ENCODE measurements around the gene SLC17A9.
"Not testable (repeated sequence)": the region's sequence is repeated elsewhere in the genome, so short reads cannot be mapped to it uniquely, and the experiment has no call there.

The SLC17A9 gene

DNA sequence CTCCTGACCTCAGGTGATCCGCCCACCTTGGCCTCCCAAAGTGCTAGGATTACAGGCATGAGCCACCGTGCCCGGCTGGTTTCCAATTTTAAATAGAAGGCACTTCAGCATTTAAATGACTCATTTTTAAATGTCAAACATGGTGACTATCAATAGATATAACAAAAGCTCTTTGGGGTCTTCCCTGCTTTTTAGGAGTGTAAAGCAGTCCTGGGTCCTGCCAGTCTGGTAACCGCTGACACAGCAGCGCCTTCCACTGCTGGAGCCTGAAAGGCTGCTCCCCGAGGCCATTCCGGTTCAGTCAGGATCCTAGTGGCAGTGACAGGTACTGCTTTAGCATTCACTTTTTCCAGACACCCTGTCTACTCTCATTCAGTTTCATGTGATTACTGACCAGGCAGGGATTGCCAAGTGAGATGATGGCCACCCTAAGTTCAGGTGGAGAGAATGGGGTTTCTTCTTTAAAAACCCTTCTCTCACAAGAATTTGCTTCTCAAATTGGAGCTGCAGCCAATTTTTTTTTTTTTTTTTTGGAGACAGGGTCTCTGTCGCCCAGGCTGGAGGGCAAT, 31.3 kb upstream of the SLC17A9 start:
- DNase-seq (ENCODE audit: low spot score): peak; percentile 80

DNA sequence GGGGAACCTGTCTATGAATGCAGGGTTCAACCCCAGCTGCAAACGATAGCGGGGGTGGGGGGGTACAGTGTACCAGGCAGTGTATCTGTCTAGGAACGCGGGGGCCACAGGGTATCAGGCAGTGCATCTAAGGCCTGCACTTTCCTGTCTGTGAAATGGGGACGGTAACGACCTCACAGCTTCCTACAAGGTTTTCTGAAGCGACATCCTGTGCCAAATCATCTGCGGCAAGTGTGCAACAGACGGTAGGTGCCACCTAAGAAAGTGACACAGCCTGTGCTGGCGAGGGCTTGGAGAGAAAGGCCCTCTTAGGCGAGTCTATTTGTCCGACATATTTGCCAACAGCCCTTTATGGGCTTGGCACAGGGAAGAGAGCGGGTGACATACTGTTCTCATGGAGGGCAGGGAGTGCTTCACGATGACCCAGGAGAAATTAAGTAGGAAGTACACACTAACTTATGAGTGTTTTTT, 30.0 kb upstream of the SLC17A9 start:
- DNase-seq (ENCODE audit: low spot score): peak; percentile 81

DNA sequence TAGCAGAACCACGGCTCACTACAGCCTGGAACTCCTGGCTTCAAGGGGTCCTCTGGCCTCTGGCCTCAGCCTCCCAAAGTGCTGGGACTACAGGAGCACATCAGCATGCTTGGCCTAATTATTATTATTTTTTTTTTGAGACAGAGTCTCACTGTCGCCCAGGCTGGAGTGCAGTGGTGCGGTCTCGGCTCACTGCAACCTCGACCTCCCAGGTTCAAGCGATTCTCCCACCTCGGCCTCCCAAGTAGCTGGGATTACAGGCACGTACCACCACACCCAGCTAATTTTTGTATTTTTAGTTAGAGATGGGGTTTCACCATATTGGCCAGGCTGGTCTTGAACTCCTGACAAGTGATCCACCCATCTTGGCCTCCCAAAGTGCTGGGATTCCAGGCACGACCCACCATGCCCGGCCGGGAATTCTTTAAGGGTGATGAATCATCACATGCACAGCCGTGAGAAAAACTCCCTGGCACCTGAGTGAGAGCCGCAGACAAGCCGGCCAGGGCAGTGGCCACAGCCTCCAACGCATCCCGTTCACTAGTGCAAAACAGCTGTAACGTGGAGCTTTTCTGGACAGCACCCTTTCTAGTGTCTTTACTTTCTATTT, 29.3 kb upstream of the SLC17A9 start:
- DNase-seq (ENCODE audit: low spot score): not testable (repeated sequence)

DNA sequence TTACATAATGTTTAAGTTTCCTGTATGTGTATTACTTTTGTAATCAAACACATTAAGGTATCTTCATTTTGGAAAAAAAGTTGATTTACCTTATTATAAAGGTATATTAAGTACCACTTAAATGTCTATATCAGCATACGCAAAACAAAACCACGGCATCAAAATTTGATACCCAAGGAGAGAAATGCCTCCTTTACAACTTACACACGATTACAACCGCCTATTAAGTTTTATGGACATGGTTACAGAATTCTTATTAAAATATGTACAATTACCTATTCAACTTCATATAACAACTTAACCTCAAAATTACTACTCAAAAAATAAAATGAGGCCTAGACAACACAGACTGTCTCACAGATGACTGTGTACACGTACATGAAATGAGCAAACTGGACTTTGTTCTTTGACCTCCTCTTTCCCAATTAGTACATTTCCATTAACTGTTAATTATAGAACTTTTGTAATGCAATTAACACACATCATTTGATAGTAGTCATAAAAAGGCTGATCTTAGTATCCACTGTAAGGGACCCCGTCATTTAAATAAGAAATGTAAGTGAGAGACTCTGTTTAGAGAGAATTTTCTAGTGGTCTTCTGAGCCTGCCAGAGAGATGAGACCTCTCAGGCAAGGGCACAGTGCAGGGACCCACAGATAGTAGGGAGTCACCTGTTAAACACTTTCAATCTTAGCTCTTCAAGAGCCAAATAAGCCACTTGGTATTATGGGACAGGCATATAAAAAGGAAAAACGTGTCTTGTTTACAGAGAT, 28.7 kb upstream of the SLC17A9 start:
- no peak for DNase-seq (ENCODE audit: low spot score)

DNA sequence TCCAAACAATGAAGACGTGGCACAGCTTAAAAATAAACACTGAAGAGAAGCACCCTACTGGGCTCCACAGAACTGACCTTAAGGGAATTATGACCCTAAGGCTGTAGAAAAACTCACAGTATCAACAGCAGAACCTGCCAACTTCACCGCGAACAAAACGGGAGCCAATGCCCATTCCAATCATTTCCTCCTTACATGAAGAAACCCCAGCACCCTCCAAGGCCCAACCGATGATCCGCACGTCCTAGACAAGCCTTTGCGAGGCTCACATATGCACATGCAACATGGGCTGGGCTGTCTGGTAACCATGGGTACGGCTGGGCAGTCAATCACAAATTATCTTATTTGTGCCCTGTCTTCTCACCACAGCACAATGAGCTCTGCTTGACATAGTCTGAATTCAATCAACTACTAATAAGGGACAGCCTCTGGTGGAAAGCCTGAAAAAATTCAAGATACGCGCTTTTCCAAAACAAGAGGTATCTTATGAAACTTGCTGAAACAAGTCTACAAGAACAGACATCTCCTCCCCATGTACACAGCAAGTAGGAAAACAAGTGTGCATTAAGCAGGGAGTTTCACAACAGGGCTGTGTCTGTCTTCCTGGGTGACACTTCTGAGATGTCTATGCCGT, 27.9 kb upstream of the SLC17A9 start:
- DNase-seq (ENCODE audit: low spot score): peak; percentile 45

DNA sequence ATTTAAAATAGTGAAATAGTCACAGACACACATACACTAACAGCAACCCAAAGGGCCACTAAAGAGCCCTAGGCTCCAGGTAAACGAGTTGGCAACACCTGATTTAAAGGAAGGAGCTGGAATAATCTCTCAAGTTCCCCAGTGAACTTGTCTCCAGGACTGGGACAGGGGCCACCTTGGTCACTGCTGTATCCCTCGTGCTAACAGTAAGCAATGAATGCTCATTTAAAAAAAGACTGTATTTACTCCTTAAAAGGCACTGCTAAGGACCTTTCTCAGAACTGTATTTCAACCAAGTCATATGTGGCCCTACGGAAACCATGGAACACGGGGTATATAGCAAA, 27.5 kb upstream of the SLC17A9 start:
- DNase-seq (ENCODE audit: low spot score): no peak

DNA sequence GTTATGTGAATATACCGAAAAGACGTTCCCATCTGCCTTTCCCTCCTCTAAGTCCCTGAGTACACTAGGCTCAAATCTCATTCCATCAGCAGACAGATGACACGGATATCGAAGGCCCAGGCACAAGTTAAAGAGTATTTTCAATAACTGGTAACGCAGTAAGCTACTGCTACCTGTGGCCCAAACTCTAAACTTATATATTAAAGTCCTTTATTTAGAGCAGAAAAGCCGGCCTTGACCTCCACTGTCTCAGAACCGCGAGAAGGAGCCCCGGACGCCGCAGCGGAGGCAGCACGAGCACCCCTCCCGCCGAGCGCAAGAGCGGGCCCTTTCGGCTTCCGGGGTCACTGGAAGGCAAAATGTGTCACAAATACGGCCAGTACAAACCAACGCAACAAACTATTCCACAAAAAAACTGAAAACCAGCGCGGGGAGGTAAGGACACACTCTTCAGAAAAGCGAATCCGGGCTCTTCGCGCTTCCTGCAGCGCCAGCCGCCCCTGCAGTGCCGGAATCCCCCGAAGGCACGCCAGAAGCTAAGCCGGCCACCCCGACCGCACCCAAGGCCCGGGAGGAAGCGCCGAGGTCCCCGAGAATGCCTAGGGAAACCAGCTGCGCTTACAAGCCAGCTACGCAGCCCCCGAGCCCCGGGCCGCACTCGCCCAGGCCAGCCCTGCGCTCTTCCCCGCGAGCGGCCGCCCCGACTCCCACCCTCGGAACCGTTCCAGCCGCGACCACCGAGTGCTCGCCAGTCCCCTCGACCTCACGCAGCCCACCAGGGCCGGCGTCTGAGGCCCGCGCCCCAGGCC, 26.9 kb upstream of the SLC17A9 start:
- DNase-seq (ENCODE audit: low spot score): peak; percentile 43

DNA sequence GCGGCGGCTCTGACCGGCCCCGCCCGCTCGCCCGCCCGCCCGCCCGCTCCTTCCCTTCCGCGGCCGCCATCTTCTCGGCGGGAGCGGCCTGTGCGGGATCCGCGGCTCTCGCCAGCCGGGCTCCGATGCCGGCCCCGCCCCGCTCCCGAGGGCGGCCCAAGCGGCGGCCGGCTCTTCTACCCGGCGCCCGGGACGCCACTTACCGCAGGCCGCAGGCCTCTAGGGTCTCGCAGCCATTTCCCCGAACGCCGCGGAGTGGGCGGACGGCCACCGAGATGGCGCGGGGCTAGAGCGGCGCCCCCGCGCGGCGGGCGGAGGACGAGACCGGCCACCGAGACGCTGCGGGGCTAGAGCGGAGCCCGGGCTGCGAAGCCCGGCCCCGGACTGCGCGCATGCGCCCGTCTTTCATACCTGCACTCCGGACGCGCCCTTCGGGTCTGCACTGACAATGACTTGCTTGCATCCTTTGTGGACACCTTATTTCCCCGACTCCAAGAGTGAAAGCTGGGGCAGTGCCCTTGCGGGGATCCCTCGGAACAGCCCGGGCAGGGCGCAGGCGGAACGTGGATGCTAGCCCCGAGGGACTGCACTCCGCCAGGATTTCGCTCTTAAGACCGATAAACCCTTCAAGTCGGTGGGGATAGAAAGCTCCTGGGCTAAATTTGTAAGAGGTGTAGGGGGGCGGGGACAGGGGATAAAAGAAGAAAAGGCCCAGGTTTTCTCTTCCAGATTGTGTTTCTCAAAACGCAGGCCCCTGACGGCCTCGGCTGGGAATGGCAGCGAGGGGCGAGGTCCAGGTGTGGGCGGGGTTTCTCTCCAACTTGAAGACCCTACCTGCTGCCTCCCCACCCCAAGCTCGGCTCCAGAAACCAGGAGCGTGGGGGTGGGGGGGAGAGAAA, 26.0 kb upstream of the SLC17A9 start, which contains the start of gene DIDO1:
Gene DIDO1, minus strand, starts transcription at position 277 of the 899 bp plus-strand sequence.
- DNase-seq (ENCODE audit: low spot score): peak; percentile 92

DNA sequence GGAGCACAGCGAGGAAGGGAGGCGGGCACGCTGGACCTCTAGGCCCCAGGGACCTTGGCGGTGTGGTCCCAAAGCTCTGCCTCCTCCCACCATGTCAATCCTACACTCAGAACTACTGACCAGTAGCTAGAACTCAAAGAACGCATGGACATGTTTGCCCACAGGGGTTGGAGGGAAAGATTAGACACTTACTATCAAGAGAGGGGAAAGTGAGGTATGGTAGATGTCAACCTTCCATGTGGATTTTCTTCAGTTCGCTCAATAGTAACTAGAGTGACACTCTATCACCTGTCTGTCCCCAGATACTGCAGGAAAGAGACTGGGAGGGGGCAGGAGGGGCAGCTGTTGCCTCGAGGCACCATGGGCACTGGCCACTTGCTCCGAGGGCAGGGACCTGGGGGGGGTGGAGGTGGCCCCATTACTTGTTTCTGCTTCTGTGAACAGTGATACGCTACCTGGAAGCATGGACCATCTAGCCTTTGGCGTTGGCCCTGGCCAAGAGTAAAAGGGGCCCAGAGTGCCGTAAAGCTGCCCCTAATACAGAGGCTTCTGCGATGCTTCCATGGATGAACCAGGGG, 25.3 kb upstream of the SLC17A9 start:
- DNase-seq (ENCODE audit: low spot score): no peak

DNA sequence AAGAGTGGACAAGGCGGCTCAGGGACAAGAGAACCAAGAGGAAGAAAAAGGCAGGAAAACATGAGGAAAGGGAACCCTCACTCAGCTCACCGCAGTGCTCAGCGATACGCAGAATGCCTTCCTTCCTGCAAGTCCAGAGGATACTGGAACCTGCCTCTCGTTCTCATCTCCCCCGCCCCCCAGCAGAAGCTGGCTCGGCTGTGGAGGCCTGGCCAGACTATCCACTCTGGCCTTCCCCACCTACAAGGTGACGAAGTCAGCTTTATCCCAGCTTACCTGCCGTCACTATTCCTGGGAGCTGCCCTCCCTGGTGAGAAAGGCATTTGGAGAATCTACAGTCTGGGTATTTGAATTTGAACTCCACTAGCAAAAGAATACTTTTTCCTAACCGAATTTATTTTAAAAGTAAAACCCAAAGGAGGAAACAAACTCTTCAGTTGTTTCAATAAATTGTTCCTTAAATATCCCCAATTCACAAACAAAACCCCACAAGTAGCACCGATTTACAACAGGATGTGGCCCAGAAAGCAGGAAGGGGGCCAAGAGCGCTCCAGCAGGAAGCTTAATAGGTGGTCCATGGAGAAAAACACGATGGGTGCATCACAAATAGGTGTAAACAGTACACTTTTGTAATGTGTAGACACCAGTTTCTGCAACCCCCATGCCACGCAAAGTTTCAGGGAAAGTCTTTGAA, 24.1 kb upstream of the SLC17A9 start:
- DNase-seq (ENCODE audit: low spot score): no peak

DNA sequence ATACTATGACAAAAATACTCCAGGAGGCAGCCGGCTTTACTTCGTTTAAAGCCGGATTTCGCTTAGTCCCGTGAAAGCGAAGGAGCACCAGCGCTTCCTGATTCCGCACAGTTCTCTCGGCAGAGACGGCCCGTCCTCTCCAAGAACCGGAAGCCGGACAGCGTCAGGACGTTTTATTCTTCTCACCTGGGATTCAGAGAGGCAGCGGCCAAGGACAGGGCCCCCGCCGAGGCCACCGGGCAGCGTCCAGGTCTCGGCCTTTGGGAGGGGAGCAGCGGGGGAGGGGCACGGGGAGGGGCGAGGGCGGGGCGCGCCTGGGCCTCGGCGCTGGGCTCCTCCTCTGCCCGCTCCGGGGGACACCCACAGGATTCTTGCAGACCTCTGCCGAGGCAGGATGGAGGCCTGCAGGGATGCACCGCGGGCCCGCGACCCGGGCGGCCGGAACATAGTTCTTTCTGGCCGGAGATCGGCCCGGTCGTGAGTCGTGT, 23.4 kb upstream of the SLC17A9 start:
- peak; percentile 58 for DNase-seq (ENCODE audit: low spot score)

DNA sequence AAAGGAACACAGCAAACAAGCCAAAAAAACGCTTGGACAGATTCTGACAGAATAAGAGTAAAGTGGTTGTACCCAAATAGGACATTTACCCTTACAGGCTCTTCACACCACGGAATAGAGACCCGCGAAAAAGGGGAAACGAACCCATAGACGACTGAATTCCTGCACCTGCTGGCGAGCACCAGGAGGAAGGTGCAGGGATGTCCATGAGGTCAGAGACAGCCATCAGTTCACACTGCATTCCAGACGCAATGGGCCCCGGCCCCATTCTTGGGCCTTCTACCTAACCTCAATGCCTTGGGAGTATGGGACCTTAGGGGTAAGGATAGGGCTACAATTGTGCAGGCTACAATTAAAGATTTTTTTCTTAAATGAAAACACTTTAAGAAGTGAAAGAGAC, 21.0 kb upstream of the SLC17A9 start:
- DNase-seq (ENCODE audit: low spot score): no peak

DNA sequence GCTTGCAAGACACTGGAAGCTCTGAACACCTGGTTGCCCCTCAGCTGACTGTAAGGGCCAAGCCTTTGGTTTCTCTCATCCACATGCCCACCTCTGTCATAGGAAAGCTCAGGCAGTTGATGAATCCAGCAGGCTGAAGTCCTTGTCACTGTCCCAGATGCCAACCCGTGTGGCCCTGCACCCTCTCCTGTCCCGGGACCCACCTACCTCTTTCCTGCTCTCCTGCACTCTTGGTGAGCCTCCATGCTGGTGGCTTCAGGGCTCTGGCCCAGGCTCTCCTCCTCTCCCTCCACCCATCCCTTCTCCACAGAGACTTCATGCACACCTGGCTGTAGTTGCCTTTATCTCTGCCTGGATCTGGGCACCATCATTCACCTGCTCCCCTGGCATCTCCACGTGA, 18.5 kb upstream of the SLC17A9 start:
- no peak for DNase-seq (ENCODE audit: low spot score)

DNA sequence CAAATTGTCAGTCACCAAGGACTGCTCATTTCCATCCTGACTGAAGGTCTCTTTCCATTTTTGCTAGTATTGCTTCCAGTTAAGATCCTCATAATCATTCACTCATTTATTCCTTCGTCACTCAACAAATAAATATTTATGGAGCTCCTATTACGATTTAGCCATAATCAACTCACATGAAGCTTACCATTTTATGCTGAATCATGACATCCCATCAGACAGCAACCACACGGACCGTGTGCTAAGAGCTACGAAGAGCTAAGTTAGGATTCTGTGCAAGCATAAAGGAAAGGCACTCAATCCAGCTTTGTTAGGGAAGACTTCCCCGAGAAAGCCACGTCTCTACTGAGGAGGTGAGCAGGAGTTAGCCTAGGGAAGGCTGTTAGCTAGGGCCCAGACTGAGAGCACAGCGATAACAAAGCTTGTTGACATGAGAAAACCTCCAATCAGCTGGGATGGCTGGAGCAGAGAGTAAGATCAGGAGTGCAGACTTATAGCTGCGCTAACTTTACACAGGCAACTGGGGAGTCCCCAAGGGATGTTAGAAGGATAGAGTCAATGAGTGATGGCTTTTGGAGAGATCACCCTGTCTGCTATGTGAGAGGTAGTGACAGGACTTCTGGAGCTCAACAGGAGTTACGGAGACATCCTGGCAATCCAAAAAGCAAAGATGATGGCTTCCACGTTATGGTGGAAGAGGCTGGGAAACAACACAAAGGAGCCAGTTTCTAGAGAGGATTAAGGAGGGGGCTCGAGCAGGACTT, 17.1 kb upstream of the SLC17A9 start:
- DNase-seq (ENCODE audit: low spot score): no peak

DNA sequence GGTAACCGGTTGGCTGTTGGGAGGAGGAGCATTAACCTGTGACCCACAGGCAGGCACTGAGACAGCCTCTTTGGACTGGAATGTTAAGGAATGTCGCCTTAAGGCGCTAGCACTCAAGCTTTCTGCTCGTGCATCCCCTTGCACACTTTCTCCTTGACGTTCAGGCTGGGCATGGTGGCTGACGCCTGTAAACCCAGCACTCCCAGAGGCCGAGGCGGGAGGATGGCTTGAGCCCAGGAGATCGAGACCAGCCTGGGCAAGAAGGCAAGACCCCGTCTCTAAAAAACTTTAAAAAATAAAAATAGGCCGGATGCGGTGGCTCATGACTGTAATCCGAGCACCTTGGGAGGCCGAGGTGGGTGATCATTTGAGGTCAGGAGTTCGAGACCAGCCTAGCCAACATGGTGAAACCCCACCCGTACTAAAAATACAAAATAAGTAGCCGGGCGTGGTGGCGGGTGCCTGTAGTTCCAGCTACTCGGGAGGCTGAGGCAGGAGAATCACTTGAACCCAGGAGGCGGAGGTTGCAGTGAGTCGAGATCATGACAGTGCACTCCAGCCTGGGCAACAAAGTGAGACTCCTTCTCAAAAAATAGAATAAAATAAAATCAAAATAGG, 16.4 kb upstream of the SLC17A9 start:
- DNase-seq (ENCODE audit: low spot score): no peak

DNA sequence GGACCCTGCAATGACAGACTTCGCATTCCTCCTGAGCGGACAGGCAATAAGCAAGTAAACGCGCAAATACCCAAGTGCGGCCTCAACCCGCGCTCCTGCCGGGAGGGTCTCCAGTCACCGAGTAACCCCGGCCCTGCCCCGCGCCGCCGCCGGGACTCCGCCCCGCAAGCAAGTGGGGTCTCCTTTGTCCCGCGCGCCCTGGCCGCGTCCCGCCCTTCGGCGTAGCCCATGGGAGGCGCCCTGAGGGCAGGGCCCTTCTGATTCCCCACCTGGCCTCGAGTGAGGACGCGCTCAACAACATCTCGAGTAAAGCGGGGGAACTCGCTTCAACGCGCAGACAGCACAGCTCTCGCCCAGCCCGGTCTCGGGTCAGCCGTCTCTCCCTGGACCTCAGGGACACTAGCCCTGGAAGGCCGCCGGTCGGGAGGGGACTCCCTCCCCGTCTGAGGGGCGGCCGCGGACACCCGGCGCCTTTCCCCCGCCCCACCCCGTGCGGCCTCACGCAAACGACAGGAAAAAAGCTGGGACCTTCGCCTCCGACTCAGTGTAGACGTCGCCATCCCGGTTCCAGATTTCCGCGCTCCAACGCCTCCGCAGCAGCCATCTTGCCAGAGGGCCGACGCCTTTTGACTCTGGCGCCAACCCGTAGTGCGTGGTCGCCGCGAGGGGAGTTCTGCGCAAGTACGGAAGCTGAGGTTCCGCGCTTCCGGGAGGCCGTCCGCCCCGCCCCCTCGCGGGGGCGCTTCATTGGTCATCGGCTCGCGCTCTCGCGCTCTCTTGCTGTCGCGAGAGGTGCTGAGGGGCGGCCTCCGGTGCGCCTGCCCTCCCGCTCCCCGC, 15.0 kb upstream of the SLC17A9 start:
- DNase-seq (ENCODE audit: low spot score): peak; percentile 97

DNA sequence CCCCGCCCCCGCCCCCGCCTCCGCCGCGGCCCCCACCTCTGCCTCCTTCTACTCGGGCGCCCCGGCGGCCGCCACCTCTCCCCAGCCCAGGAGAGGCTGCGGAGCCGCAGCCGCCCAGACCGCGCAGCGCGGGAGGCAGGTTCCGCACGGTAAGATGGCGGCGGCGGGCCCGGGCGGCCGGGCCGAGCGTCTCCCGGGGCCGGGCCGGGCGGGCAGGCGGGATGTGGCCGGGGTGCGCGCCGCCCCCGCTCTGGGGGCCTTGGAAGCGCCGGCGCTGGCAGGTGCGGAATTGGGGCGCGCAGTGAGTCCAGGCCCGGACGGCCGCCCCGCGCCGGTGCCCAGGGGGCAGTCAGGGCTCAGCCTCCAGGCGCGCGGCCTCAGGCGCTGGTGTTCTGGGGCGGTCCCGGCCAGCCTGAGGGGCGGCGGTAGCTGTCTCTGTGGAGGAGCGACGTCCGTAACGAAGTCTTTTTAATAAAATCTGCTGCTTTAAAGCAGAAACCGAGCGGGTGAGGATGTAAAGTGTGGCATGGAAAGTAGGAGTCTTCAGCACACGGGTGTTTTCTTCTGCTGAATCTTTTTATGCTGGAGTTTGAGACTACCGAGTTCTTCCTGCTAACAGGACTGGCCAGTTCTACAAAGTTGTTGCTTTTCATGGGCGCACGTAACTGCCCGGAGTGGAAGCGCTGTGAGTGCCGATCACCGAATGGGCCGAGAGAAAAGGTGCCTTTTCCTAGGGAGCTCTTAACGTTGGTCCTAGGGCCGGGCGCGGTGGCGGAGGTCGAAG, 14.2 kb upstream of the SLC17A9 start, which contains the start of gene GID8:
Gene GID8, plus strand, starts transcription at position 43 of the 784 bp plus-strand sequence. CDS start 3,356 bp downstream, outside the sequence.
- DNase-seq (ENCODE audit: low spot score): peak; percentile 30

All from activated CD4-positive, alpha-beta T cell treated with anti-CD3 and anti-CD28 coated beads, Interleukin-2, Interleukin-4, amounts not matched to agents 100 ng/mL and 50 ng/mL, durations not matched to agents 16 hours and 8 hours (primary cell).